DND-41 (cell line): ENCODE data around the gene TBC1D4.

ENCODE experiments used
- CTCF ChIP-seq: IDR thresholded peaks from 2 replicates; pipeline ENCODE4 v1.5.1; 2012; ENCODE audit warnings: borderline replicate concordance, low read length, moderate library complexity, mild to moderate bottlenecking; ENCODE audit not compliant: poor library complexity, severe bottlenecking; ENCODE audit errors: extremely low read depth
- EZH2 ChIP-seq: IDR thresholded peaks from 3 replicates; pipeline ENCODE4 v1.6.1; 2012; ENCODE audit warnings: borderline replicate concordance, low read depth, mild to moderate bottlenecking, moderate library complexity, low read length, inconsistent platforms; ENCODE audit not compliant: severe bottlenecking

DNA sequence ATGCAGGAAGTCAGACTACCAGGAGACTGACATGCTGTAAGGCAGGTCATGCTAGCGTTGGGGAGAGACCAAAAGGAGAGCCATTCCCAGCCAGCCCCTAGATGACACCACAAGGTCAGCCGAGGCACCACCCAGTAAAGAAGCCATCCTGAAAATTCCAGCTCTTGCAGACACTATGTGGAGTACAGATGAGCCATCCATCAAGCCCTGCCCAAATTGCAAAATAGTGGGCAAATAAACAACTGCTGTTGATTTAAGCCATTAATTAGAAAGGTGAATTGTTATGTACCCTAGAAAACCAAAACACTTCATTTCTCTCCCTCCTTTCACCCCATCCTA is 82.1 kb downstream of the TBC1D4 start:
- no peak for TF ChIP-seq CTCF
- no peak for TF ChIP-seq EZH2
